ENCODE results near the gene FADS2. TPM values are rescaled to one million over a fixed set of nuclear protein-coding genes. Genes with fewer than 3 reads are reported as not detected.

FADS2 gene
- total RNA-seq, 1 experiment from 2014 or later: 17.1 TPM

DNA sequence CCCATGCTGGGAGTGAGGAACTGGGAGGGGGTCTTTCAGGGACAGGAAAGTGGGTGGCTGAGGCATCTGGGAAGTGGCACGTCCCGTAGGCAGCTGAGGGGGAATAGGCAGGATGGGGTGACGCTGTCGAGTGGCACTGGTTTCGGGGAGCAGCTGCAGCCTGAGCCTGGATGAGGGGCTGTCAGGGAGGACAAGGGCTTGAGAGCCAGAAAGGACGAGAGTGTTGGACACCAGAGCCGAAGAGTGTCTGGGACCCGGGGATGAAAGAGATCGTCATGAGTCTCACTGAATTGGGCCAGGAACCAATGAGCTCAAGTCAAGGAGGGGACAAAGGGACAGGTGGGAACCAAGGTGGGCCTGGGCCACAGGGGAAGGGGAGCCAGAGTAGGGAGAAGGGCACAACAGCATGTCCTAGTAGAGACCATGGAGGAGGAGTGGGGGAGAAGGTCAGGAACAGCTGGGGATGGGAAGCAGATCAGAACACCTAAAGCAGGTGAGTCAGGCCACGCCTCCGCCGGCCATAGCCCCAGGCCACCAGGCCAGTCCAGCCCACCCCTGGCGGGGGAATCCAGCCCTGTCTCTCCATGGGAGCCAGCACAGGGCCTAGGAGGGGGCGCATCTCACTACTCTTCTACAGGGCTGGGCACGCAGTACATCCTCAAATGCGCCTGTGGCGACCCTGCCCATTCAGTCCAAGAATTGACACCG, 85.0 kb downstream of the FADS2 start:
- no TSS peak for BruUV-seq (replicated peaks)
- POLR2A ChIA-PET: no interaction called here
- no peak overlapping the region for H3K9ac ChIP-seq (ENCODE audit: low read length)
- peaks cover 5 to 14% of the 10 kb centered on the region in 2 experiments; a peak in 3 of 4 replicates for H3K4me1 ChIP-seq (ENCODE audit: control insufficient read depth in 1 of 2, insufficient read depth in 2 of 2, low read length in 2 of 2)
- intact Hi-C loops (cut with micrococcal nuclease): no loop called here
- H3K79me2 ChIP-seq (ENCODE audit: insufficient read depth, low read length): no peaks in the 10 kb centered on the region
- no peak for ATAC-seq
- DNase-seq (ENCODE audit: low read depth, low spot score): no peak
- no peaks in the 10 kb centered on the region for H4K20me1 ChIP-seq (ENCODE audit: insufficient read depth)
- no peaks in the 10 kb centered on the region for H3K27me3 ChIP-seq (ENCODE audit: insufficient read depth, low read length)
- H2AFZ ChIP-seq (ENCODE audit: low read depth, low read length, poor library complexity, severe bottlenecking): no peak overlapping the region
- TF ChIP-seq TCF7L2 (IDR thresholded peaks at IDR 0.05; ENCODE audit: borderline replicate concordance, extremely low read depth, insufficient read depth, insufficient read length) (no peak), ZNF274 (IDR thresholded peaks at IDR 0.05; ENCODE audit: low read depth, low read length) (no peak), FOSL1 (IDR thresholded peaks at IDR 0.05; ENCODE audit: low read depth) (no peak), POLR2A (IDR thresholded peaks at IDR 0.05; ENCODE audit: borderline replicate concordance, extremely low read depth, insufficient read depth, insufficient read length) (no peak), POLR2AphosphoS5 (IDR thresholded peaks at IDR 0.05; ENCODE audit: low read depth, low read length) (no peak), SIN3A (IDR thresholded peaks at IDR 0.05; ENCODE audit: low read depth) (no peak), SRF (IDR thresholded peaks at IDR 0.05; ENCODE audit: low read depth) (no peak), CTCF (IDR thresholded peaks at IDR 0.05 in 2 of 3, conservative IDR thresholded peaks at IDR 0.05 in 1 of 3; ENCODE audit: borderline replicate concordance in 1 of 3, insufficient read depth in 1 of 3, low read depth in 2 of 3, low read length in 2 of 3) (no peak), YY1 (IDR thresholded peaks at IDR 0.05; ENCODE audit: extremely low read depth, insufficient replicate concordance, low read depth, low read length) (no peak), EZH2phosphoT487 (IDR thresholded peaks at IDR 0.05; ENCODE audit: borderline replicate concordance) (no peak), REST (IDR thresholded peaks at IDR 0.05; ENCODE audit: low read depth) (no peak), RAD21 (IDR thresholded peaks at IDR 0.05; ENCODE audit: low read depth) (no peak), EGR1 (IDR thresholded peaks at IDR 0.05; ENCODE audit: low read depth) (no peak), CBX3 (IDR thresholded peaks at IDR 0.05; ENCODE audit: low read depth) (no peak)
- TF ChIP-seq, protein P1, sequence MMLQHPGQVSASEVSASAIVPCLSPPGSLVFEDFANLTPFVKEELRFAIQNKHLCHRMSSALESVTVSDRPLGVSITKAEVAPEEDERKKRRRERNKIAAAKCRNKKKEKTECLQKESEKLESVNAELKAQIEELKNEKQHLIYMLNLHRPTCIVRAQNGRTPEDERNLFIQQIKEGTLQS (IDR thresholded peaks at IDR 0.05): no peak
- TF ChIP-seq, protein P2, sequence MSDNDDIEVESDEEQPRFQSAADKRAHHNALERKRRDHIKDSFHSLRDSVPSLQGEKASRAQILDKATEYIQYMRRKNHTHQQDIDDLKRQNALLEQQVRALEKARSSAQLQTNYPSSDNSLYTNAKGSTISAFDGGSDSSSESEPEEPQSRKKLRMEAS (IDR thresholded peaks at IDR 0.05): no peak
- no peaks in the 10 kb centered on the region for H3K36me3 ChIP-seq (ENCODE audit: control insufficient read depth in 1 of 2, insufficient read depth in 2 of 2, low read length in 2 of 2)
- no peak overlapping the region for H3K4me3 ChIP-seq (replicated peaks in 1 of 2; ENCODE audit: low read depth in 1 of 2, low read length in 2 of 2)
- RAD21 ChIA-PET (ENCODE audit: low non-redundant PET in 1 of 2, low total read pairs in 2 of 2, uncharacterized antibody in 2 of 2, unreplicated experiment in 2 of 2): no interaction called here
- no peaks in the 10 kb centered on the region for H3K9me3 ChIP-seq (ENCODE audit: control insufficient read depth in 1 of 2, insufficient read depth in 1 of 2, low read depth in 1 of 2, low read length in 2 of 2)
- no peak overlapping the region for H3K27ac ChIP-seq (ENCODE audit: low read depth, low read length)
- no peak overlapping the region for H3K4me2 ChIP-seq (ENCODE audit: low read length)
- CTCF ChIA-PET: no interaction called here
- no peaks in the 10 kb centered on the region for H3K9me2 ChIP-seq (ENCODE audit: insufficient read depth)

Data from HCT116 (cell line).